Measurements from ENCODE around the gene TBATA.

Gene TBATA

DNA sequence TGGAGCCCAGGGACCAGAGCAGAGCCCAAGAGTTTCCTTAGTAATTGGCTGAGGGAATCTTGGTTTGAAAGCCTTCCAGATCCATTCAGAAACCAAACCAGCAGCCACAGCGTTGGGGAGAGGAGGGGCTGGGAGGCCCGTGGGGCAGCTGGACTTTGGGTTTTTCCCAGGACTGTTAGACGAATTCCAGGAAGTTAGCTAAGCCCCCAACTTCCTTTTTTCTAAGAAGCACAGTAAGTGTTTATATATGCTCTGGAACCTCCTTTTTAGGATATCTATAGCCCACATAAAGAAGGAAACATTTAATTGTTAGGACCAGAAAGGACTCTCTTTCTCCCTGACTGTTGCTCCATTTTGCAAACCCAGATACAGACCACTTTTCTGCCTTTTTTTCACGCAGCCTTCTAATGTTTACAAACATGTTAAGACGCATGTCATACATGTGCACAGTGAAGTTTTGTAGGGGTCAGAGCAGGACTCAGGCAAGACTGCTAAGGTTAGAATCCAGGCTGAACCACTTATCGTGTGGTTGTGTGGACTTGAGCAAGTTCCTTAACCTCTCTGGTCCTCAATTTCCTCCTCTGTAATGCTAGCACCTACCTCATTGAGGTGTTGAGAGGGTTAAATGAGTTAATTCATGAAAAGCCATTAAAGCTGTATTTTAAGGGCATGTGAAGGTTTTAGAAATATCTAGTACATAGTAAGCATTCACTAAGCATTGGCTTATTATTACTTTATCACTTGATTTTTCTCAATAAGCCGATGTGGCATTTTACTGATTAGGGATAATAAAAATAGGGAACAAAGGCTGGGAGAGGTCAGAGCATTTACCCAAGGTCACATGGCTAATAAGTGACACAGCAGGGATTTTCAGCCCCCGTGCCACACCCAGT is 42.4 kb downstream of the TBATA start:
- DNase-seq (ENCODE audit: low spot score), result peak; percentile 29

GRCh38 chr10:70740406-70741288 is 44.5 kb downstream of the TBATA start:
- no peak for DNase-seq (ENCODE audit: low spot score)

GRCh38 chr10:70738761-70739121 is 46.4 kb downstream of the TBATA start:
- DNase-seq (ENCODE audit: low spot score), result no peak

- no peak for DNase-seq (ENCODE audit: low spot score)
These were observed 47.0 kb downstream of the TBATA start for GRCh38 chr10:70738006-70738760.

GRCh38 chr10:70737250-70737649 is 47.9 kb downstream of the TBATA start:
- no peak for DNase-seq (ENCODE audit: low spot score)

DNA sequence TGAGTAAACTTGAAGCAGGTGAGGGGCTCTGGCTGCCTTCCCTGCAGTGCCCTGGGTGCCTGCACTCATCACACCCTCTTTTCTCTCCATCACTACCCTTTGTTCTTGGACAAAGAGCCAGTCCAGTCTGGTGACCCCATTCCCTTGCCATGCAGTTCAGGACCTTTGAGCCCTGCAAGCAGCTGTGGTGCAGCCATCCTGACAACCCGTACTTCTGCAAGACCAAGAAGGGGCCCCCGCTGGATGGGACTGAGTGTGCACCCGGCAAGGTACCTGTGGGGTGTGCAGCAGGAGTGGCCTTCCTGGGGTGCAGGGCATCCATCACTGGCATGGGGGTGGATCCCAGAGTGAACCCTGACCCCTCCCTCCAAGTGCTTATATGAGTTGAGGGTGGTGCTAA is 48.7 kb downstream of the TBATA start:
- DNase-seq (ENCODE audit: low spot score), result no peak

DNA sequence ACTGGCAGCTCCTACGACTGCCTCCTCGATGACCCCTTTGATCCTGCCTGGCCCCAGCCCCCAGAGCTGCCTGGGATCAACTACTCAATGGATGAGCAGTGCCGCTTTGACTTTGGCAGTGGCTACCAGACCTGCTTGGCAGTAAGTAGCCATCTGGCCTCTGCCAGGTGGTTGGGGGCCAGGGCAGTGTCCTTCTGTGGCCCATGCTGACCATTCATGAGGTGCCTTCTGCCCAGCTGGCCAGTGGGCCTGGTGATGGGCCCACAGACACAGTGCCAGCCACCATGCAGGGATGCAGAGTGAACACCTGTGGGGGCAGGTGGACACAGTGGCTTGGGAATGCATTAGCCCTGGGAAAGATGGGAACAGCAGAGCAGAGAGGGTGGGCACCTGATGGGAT is 50.0 kb downstream of the TBATA start:
- no peak for DNase-seq (ENCODE audit: low spot score)

- no peak for DNase-seq (ENCODE audit: low spot score)
These were observed 52.1 kb downstream of the TBATA start for GRCh38 chr10:70733051-70733450.

- DNase-seq (ENCODE audit: low spot score), result no peak
These were observed 52.6 kb downstream of the TBATA start for GRCh38 chr10:70732569-70732968.

- no peak for DNase-seq (ENCODE audit: low spot score)
These were observed 54.2 kb downstream of the TBATA start for GRCh38 chr10:70730955-70731354.

- no peak for DNase-seq (ENCODE audit: low spot score)
These were observed 55.3 kb downstream of the TBATA start for GRCh38 chr10:70729763-70730357.

DNA sequence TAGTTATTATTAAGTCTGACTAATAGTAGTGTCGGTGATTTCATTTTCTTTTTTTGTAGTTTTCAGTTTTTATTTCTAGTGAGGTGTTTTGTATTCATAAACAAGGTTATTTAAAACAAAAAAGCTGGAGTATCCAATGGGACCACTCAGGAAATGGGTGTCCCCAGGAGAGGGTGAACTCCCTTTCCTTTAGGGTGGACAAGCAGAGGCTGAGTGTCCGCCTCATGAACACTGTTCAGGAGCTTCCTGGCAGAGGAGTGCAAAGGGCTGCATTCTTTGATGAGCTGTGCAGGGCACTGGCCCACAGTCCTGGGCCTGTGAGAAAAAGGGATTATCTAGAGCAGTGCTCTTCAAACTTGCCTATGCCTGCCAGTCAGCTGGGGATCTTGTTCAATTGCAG is 56.8 kb downstream of the TBATA start:
- DNase-seq (ENCODE audit: low spot score), result no peak

GRCh38 chr10:70726909-70727495 is 58.2 kb downstream of the TBATA start:
- DNase-seq (ENCODE audit: low spot score), result peak; percentile 86

DNA sequence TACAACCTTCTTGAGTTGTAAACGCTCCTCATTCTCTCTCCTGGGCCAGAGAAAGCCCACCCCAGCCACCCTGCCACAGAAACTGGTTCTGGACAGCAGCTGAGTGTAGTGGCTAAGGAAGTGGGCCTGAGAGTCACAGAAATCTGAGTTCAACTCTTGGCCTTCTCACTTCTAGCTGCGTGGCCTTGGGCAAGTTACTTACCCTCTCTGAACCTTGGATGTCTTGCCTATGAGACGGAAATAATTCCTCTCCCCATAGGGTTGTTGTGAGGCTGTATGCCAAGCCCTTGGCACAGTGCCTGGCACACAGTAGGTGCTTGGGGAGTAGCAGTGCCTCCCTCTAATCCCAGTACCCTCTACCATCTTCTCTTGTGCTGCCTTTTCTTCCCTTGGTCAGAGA is 61.4 kb downstream of the TBATA start:
- no peak for DNase-seq (ENCODE audit: low spot score)

- DNase-seq (ENCODE audit: low spot score), result no peak
These were observed 62.3 kb downstream of the TBATA start for GRCh38 chr10:70722820-70723424.
